ENCODE data around the gene ERP44.
"Not testable (repeated sequence)": the region's sequence is repeated elsewhere in the genome, so short reads cannot be mapped to it uniquely, and the experiment has no call there.

The ERP44 gene

DNA sequence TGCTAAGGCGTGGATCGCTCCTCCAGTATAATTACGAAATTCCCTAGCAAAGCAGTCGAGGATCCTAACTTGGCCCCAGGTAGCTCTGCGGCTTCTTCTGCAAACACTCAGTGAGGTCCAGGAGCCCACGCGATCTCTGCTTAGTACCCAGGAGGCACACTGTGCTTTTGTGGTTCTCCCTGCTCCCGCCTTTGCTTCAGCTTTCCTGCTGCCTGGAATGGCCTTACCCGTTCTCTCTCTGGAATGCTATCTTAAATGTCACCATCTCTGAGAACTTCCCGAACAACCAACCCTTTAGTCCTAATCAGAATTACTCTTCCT lies 882 bp upstream of the ERP44 start:
- no peak for DNase-seq

DNA sequence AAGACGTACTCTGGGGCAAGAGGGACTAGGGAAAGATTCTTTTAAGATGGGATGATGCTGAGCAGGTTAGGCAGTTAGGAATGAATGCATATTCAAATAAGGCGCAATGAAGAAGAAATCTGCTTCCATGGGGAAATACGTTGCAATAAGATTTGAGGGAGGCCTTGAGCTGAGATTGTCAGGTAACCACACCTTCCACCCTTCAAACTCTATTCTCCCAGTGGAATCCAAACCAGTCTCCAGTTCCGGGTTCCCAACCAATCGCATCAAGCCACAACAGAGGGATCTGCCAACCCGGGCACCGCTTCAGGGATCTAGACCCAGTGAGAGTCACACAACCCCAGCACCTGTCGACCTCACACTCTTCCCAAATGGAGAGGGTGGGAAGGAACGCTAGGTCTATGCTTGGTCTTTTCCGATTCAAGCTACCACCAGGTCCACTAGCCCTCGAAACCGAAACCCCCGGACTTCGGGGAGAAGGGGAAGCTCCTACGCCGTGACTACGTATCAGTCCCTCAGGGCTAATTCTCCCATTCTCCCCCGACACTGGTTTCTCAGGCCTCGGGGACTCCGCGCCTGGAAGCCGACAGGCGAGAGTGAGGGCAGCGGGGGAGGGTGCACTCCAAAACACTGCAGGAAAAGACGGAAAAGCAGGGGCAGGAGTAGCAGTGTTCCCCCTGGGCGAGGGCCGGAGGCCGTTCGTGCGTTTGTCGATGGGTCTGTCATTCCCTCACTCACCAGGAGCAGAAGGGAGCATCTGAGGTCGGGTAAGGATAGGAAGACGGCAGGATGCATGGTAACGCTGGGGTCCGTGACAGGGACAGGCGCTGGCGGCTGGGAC lies 534 bp downstream of the ERP44 start:
- DNase-seq: no peak

DNA sequence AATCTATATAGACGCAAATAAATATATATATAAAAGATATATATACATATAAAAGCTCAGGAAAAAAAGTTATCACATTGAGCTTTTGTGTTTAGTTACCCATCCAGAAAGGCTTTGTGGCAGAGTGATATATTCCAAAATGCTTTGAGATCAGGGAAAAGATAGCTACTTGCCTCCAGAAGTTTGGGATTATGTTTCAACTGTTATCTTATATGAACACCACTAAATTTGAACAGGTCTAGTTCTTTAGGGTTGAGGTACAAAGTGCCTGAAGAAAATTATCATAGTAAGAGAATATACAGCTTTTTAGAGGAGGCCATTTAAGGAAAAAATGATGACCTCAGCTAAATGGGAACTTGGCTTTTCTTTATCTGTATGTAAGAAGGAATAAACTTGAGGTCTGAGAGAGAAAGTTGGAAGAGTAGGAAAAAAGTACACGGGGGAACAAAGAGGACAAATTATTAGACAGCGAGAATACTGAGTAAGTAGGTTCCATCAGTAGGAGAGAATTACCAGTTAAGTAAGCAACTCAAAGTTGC lies 2.4 kb downstream of the ERP44 start:
- no peak for DNase-seq

DNA sequence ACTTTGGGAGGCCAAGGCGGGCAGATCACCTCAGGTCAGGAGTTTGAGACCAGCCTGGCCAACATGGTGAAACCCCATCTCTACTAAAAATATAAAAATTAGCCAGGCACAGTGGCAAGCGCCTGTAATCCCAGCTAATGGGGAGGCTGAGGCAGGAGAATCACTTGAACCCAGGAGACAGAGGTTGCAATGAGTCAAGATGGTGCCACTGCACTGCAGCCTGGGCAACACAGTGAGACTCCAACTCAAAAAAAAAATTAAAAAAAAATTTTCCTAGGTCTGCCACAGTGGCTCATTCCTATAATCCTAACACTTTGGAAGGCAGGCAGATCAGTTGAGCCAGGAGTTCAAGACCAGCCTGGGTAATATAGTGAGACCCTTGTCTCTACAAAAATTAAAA lies 4.4 kb downstream of the ERP44 start:
- not testable (repeated sequence) for DNase-seq

DNA sequence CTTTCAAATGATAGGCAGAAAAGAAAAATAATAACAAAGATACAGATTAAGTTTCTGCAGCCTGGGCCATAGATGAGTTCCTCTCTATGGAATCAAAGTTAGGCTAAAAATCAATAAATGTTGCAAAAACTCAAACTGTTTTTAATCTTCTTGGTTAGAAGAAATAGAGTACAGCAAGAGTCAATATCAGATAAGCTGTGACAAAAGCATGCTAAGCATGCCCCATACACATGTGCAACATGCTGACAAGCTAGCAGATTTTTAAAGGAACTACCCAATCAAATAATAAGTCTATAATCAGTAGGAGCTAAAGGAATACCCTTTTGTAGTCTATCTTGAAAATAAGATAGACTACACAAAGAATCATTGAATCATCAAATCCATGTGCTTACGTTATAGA lies 6.7 kb downstream of the ERP44 start:
- DNase-seq: no peak

DNA sequence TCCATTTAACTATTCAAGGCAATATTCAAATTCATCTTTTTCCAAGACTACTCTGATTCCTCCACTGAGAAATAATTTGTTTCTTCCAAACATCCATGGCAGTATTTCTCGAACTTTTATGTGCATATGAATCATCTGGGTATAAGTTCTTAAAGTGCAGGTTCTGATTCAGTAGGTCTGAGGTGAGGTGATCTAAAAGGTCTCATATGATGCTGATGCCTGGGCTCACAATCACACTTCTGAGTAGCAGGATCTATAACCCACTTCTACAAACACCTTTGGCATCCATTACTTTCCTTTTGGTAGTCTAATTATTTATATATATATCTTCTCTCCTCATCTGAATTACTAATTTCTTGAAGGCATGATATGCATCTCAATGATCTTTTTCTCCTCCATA lies 7.2 kb downstream of the ERP44 start:
- DNase-seq: no peak

DNA sequence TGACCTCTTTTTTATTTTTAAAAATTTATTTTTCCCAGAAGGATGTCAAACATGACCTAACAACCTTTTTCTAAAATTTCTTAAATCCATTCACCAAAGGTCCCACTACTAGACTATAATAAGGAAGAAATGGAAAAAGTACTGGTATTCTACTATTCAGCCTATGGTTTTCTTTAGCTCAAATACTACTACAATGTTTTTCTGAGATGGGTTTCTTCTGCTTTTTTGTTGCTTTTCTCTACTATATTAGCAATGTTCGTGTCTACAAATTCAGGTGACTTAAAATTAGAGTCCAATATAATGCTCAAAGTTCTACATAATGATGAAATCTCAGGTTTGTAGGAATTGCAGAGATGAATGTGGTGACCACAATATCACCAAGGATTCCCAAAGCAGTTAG lies 7.9 kb downstream of the ERP44 start:
- DNase-seq: no peak

DNA sequence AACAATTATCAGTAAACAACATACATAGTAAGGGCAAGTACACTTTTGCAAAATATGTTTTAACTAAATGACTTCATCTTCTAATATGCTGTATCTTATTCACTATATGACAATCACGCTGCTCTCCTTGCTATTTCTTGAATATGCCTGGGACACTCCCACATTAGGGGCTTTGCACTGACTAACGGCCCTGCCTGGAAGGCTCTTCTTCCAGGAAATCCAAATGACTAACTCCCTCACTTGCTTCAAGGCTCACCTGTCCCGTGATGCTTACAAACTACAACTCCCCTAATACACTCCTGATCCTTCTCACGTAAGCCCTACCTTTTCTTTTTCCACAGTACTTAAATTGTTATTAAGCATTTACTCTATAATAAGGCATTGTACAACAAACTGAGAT lies 10.6 kb downstream of the ERP44 start:
- DNase-seq: no peak

DNA sequence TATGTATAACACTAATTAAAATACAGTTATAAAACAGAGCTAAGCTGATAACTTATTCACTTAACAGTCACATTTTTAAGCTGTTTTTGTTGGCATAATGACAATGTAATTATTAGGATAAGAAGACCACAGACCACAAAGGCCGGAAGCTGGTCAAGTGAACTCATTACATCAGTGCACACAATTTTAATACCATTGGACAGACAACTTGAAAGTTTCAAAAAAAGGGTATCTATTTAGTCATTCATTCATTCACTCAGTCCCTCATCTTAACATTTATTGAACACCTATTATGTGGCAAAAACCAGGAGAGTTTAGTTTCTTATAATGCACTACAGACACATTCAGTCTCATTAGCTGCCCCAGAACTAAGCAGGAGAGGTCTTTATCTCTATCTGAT lies 11.6 kb downstream of the ERP44 start:
- no peak for DNase-seq

DNA sequence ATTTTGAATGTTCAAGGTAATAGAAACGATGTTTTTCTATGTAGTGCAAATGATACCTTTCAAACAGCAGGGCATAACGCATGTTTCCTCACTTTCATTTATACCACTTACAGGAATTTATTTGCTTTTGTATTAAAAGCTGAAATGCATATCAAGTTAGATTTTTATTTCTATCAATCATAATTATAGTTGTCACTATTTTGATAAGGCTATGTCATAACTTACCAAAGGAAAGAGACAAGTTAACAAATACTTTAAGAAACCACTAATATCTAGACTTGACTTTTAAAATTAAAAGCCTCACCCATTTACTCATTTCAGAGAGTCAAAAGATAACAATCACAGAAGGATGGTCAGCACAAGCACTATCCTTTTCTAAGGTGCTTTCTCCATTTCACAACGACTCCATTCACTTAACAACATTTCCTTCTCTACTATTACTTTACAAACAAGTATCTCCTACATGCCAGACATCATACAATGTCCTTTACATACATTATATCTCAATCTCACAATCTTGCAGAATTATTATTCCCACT lies 12.6 kb downstream of the ERP44 start:
- DNase-seq: no peak

DNA sequence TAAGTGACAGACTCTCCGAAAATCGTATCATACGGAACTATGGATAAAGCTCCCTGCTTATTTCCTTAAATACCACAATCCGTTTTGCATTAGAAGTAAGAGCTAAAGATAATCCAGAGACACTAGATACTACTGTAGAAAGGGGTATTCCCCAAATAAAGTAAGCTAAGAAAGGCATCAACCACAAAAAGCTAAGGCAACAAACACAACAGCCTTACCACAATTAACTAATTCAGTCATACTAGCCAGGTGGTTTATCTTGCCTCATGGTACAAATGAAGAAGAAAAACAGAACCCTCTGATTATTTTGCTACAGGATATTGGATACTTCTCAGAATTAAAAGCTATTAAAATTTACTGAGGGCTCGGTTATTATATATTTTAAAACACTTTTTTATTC lies 14.1 kb downstream of the ERP44 start:
- DNase-seq: no peak

DNA sequence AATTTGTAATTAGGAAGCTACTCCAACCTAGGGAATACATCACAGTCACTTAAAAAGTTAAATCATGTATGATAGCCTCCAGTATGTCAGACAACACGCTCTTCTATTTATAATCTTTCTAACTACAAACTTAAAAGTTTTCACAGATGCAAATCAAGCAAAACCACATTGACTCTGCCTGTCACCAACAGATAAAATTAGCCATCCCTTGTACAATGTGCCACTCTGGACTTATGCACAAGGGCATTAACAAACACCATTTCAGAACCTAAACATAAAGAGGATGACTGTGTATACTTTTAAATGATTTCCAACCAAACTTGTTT lies 14.7 kb downstream of the ERP44 start:
- no peak for DNase-seq

DNA sequence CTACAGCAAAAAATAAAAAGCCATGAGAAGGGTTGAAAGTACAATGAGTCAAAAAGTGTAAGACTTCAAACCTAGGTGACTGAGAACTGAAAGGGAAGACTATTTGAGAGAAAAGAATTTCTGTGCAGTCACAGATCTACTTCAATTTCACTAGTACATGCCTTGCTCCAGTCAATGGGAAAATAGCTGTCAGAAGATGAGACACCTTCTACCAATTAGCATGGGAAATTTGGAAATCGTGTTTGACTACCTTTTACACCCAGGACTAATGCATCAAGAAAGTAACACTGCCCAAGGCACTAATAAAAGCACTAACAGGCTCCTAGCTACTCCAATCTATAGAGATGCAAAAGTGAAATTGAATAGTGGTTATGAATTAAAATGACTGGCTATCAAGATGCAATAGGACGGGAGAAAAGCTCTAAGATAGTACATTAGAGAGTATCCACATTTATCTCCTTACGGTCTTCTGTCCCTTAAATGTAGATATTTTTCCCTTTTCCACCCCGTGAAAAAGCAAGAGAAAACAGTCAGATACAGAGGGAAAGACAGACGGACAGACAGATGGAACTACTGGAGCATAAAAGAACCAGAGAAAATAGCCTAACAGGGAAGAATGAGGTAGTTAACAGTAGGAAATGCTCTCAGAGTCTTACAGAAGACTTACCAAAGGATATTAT lies 15.2 kb downstream of the ERP44 start:
- DNase-seq: no peak

DNA sequence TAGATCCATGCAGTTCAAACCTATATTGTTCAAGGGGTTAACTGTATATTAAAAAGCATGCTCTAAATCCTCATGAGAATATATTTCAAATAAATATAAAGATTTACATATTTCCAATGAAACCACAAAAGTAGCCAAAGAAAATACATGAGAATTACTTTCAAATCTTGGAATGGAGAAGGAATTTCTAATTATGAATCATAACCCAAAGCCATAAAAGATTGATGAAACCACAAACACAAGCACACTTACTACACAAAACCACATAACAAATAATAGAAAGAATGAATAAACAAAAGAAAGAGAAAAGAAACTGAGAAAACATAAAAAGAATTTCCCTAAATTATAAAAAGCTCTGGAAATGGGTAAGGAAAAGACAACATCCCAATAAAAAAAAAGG lies 16.0 kb downstream of the ERP44 start:
- DNase-seq: no peak

DNA sequence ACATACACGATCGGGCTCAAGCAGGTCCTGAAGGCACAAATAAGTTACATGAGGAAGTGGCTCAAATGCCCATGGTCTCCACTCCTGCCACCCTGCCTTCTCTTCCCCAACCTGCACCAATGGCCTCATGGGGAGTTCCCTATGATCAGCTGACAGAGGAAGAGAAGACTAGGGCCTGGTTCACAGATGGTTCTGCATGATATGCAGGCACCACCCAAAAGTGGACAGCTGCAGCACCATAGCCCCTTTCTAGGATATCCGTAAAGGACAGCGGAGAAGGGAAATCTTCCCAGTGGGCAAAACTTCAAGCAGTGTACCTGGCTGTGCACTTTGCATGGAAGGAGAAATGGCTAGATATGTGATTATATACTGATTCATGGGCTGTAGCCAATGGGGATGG lies 22.5 kb downstream of the ERP44 start:
- DNase-seq: not testable (repeated sequence)

DNA sequence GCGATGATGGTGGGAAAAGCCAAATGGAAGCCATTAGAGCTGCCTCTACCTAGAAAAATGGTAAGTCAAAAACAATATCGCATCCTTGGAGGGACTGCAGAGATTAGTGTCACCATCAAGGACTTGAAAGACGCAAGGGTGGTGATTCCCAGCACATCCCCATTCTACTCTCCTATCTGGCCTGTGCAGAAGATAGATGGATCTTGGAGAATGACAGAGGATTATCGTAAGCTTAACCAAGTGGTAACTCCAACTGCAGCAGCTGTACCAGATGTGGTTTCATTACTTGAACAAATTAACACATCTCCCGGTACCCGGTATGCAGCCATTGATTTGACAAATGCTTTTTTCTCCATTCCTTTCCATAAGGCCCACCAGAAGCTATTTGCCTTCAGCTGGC lies 23.8 kb downstream of the ERP44 start:
- DNase-seq: no peak

DNA sequence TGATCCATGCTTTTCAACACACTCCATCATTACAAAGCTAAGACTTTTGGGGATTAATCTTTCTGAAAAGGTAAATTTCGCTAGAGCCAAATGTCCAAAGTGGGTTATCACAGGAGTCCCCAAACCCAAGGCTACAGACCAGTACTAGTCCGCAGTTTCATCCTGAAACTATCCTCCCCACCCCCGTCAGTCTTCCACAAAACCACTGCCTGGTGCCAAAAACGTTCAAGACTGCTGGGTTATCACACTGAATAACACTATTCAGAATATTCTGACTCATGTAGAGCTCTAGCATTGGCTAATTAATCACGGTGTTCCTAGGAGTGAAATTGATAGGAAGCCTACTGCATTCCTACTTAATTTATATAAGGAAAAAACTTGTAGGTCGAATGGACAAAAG lies 24.7 kb downstream of the ERP44 start:
- DNase-seq: no peak

DNA sequence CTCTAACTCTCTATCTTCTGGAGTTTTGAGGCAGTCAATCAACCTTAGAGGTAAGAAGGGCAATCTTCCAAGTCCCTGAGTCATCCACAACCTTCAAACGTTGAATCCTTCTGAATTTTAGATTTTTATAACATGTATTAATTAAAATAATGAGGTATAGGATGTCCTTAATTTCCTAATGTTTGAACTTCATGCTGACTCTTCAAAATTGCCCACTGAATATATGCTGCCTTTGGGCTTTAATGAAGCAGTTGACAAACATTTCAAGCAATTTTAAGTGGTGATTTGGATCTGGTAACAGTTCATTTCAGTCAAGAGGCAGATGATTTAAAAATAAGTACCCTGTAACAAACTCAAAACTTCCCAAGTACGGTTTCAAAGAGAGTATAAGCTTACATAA lies 26.0 kb downstream of the ERP44 start:
- DNase-seq: no peak

DNA sequence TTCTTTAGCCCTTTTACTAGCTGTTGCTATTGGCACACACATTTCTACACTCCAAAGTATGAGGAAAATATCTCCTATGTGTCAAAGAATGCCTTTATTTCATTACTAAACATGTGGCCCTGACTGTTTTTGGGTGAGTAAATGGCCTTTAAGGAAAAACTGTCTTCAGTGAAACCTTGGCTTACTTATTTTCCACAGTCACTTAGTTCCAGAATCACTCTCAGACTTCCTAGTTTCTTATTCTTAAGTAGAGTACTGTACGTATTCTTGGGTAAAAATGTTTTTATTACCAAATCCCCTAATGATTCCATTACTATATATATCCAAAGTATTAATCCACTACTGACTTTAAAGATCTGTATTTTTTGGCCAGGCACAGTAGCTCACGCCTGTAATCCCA lies 27.5 kb downstream of the ERP44 start:
- DNase-seq: no peak

DNA sequence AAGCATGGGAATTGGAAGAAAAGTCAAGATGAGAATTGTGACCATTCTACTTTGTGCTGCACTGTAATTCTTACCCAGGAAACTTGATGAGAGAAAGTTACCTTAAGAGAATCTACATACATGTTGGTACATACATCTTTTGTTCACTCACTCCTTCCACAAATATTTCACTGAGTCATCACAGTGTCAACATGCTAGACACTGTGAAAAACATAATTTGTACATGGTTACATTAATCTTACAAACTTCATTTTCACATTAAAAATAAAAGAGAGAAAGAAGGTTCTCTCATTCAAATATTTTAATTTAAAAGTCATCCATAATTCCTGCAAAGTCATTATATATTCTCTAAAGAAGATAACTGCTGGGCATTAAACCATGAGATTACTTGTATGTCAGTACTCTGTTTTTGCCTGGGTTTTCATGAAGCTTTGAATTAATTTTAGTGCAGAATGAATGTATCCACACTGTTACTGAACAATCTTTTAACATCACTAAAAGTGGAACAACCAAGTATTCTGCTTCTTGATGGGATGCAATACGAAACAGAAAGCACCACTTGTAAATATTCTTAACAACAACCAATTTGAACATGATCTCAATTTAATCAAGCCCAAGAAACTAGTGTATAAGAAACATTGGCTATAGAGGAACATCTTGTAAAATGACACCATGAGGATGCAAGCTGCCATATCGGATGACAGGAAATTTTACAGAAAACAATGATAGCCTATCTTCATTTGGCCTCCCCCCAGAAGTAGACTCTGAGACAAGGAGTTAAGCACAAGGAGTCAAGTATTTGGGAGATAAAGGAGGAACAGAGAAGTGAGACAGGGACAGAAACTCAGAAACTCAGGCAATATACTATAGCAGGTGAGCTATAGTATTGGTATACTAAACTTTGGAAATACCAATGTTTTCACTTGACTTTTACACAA lies 28.4 kb downstream of the ERP44 start:
- no peak for DNase-seq

DNA sequence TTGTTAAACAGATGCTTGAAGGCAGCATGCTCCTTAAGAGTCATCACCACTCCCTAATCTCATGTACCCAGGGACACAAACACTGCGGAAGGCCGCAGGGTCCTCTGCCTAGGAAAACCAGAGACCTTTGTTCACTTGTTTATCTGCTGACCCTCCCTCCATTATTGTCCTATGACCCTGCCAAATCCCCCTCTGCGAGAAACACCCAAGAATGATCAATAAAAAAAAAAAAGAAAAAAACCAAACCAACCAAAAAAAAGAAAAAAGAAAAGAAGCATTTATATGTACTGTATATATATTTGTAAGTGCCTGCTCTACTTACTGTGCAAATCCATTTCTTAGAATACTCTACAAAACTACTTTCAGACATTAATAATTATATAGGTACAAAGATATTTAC lies 29.7 kb downstream of the ERP44 start:
- not testable (repeated sequence) for DNase-seq

DNA sequence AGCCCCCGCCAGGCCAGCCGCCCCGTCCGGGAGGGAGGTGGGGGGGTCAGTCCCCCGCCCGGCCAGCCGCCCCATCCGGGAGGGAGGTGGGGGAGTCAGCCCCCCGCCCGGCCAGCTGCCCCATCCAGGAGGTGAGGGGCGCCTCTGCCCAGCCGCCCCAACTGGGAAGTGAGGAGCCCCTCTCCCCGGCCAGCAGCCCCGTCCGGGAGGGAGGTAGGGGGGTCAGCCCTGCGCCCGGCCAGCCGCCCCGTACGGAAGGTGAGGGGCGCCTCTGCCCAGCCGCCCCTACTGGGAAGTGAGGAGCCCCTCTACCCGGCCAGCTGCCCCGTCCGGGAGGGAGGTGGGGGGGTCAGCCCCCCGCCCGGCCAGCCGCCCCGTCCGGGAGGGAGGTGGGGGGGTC lies 30.8 kb downstream of the ERP44 start:
- not testable (repeated sequence) for DNase-seq

DNA sequence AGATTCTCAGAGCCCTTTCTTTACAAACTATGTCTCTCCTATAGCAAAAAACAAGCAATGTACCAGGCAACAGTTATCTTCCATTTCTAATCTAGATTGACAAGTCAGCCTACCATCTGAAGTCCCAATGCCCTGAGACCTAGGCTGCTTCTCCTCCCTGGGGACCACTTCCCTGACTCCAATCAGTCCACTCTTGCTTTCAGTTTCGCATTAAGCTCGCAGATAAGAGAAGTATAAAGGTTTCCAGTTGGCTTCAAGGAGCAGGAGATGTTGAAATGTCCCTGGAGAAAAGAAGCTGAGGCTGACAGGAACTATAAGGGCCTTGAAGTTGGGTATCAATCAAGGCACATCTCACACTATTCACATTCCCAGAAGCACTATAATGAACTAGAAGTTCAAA lies 32.3 kb downstream of the ERP44 start:
- no peak for DNase-seq

All from NCI-H1436 treated with DMSO at 0.1 percent for 48 hours (cell line).